Endothelial cell (in vitro differentiated cells): ENCODE results near the gene KPNB1. TPM values are rescaled to one million over a fixed set of nuclear protein-coding genes. Genes with fewer than 3 reads are reported as not detected.

Experiments used
- DNase-seq: peaks from one replicate; pipeline ENCODE4 v3.0.0; 2021; ENCODE audit warnings: low spot score
- H3K27ac Mint-ChIP-seq: one replicate; pipeline ENCODE4 v1.8.0; 2021; ENCODE audit warnings: mixed read lengths, inconsistent platforms; ENCODE audit not compliant: unreplicated experiment
- H3K27me3 Mint-ChIP-seq: one replicate; pipeline ENCODE4 v1.8.0; 2021; ENCODE audit warnings: mild to moderate bottlenecking, moderate library complexity, mixed read lengths, inconsistent platforms; ENCODE audit not compliant: unreplicated experiment
- H3K36me3 Mint-ChIP-seq: one replicate; pipeline ENCODE4 v1.8.0; 2021; ENCODE audit warnings: mild to moderate bottlenecking, low read depth, mixed read lengths, inconsistent platforms; ENCODE audit not compliant: unreplicated experiment
- H3K4me1 Mint-ChIP-seq: one replicate; pipeline ENCODE4 v1.8.0; 2021; ENCODE audit warnings: mild to moderate bottlenecking, mixed read lengths, inconsistent platforms; ENCODE audit not compliant: unreplicated experiment
- H3K4me3 Mint-ChIP-seq: one replicate; pipeline ENCODE4 v1.8.0; 2021; ENCODE audit warnings: mild to moderate bottlenecking, mixed read lengths, inconsistent platforms; ENCODE audit not compliant: unreplicated experiment
- H3K9me3 Mint-ChIP-seq: one replicate; pipeline ENCODE4 v1.8.0; 2021; ENCODE audit warnings: mixed read lengths, inconsistent platforms; ENCODE audit not compliant: unreplicated experiment
- CTCF ChIP-seq: fragments of 200-600 bp; sonication (generic); IDR thresholded peaks from one replicate; pipeline ENCODE4 v1.5.0; 2021; ENCODE audit warnings: antibody characterized with exemption; ENCODE audit not compliant: unreplicated experiment
- total RNA-seq: library from RNA; stranded (reverse); fragmentation: NEBNext Ultra II Directional; extraction: Animal tissue kit (Norgen Biotek cat#: 25700); gene quantifications from one replicate; pipeline ENCODE4 v1.2.1, GENCODE V29; 2021; ENCODE audit not compliant: unreplicated experiment

The KPNB1 gene
- total RNA-seq, 1 donor from 2014 or later, result 376 TPM

- DNase-seq, result no peak
- H3K4me3 Mint-ChIP-seq, result peak overlapping the region; percentile 60
- peaks cover 13% of the 10 kb centered on the region for H3K27me3 Mint-ChIP-seq
- H3K9me3 Mint-ChIP-seq, result no peaks in the 10 kb centered on the region
- TF ChIP-seq CTCF, result no peak
- peaks cover 17% of the 10 kb centered on the region for H3K4me1 Mint-ChIP-seq
- H3K27ac Mint-ChIP-seq, result no peak overlapping the region
- peaks cover 51% of the 10 kb centered on the region for H3K36me3 Mint-ChIP-seq
These were observed 57.5 kb downstream of the KPNB1 start for GRCh38 chr17:47707056-47707804.

GRCh38 chr17:47707884-47708283 is 58.2 kb downstream of the KPNB1 start:
- Mint-ChIP-seq H3K4me1 (peaks cover 17% of the 10 kb centered on the region), H3K36me3 (peaks cover 51% of the 10 kb centered on the region), H3K27ac (no peak overlapping the region), H3K27me3 (peaks cover 16% of the 10 kb centered on the region), H3K9me3 (no peaks in the 10 kb centered on the region), H3K4me3 (no peak overlapping the region)
- DNase-seq, result no peak
- no peak for TF ChIP-seq CTCF

- Mint-ChIP-seq H3K36me3 (peaks cover 51% of the 10 kb centered on the region), H3K9me3 (no peaks in the 10 kb centered on the region), H3K27me3 (peaks cover 21% of the 10 kb centered on the region), H3K4me1 (peaks cover 17% of the 10 kb centered on the region), H3K27ac (no peak overlapping the region), H3K4me3 (no peak overlapping the region)
- no peak for TF ChIP-seq CTCF
- no peak for DNase-seq
These were observed 58.7 kb downstream of the KPNB1 start for GRCh38 chr17:47708312-47708863.

- H3K9me3 Mint-ChIP-seq, result no peaks in the 10 kb centered on the region
- peaks cover 46% of the 10 kb centered on the region for H3K36me3 Mint-ChIP-seq
- no peak for TF ChIP-seq CTCF
- H3K27me3 Mint-ChIP-seq, result peaks cover 24% of the 10 kb centered on the region
- no peak overlapping the region for H3K27ac Mint-ChIP-seq
- H3K4me3 Mint-ChIP-seq, result no peak overlapping the region
- peaks cover 14% of the 10 kb centered on the region for H3K4me1 Mint-ChIP-seq
- peak; percentile 35 for DNase-seq
These were observed 59.3 kb downstream of the KPNB1 start for GRCh38 chr17:47708864-47709541.

- H3K27ac Mint-ChIP-seq, result no peak overlapping the region
- peaks cover 24% of the 10 kb centered on the region for H3K27me3 Mint-ChIP-seq
- H3K9me3 Mint-ChIP-seq, result no peaks in the 10 kb centered on the region
- no peak for TF ChIP-seq CTCF
- H3K36me3 Mint-ChIP-seq, result peaks cover 44% of the 10 kb centered on the region
- H3K4me1 Mint-ChIP-seq, result peaks cover 14% of the 10 kb centered on the region
- no peak for DNase-seq
- H3K4me3 Mint-ChIP-seq, result peak overlapping the region; percentile 71
These were observed 59.9 kb downstream of the KPNB1 start for GRCh38 chr17:47709594-47709993.
